Amniotic epithelial cell (primary cell): ENCODE results near the gene VAV2.
A peak's percentile ranks its signal among the peaks of the same experiment; 100 is the strongest.

Experiments
- DNase-seq: peaks from one replicate; pipeline ENCODE4 v3.0.0-alpha.2; 2010; ENCODE audit warnings: low read depth

Gene VAV2

GRCh38 chr9:133850937-133851336 is 141.2 kb downstream of the VAV2 start:
- DNase-seq = no peak

GRCh38 chr9:133850161-133850560 is 142.0 kb downstream of the VAV2 start:
- no peak for DNase-seq

GRCh38 chr9:133849110-133849670 is 142.9 kb downstream of the VAV2 start:
- DNase-seq = no peak

- DNase-seq = no peak
Observed at GRCh38 chr9:133848471-133849109, 143.5 kb downstream of the VAV2 start.

GRCh38 chr9:133846483-133847090 is 145.5 kb downstream of the VAV2 start:
- DNase-seq = no peak

- DNase-seq = no peak
Observed at GRCh38 chr9:133845440-133845839, 146.7 kb downstream of the VAV2 start.

- DNase-seq = no peak
Observed at GRCh38 chr9:133844881-133845410, 147.2 kb downstream of the VAV2 start.

- DNase-seq = no peak
Observed at GRCh38 chr9:133844398-133844784, 147.7 kb downstream of the VAV2 start.

GRCh38 chr9:133843751-133844397 is 148.2 kb downstream of the VAV2 start:
- DNase-seq = no peak

- DNase-seq = no peak
Observed at GRCh38 chr9:133843250-133843649, 148.9 kb downstream of the VAV2 start.

- DNase-seq = no peak
Observed at GRCh38 chr9:133842721-133843227, 149.3 kb downstream of the VAV2 start.

- DNase-seq = no peak
Observed at GRCh38 chr9:133842174-133842573, 149.9 kb downstream of the VAV2 start.

GRCh38 chr9:133841167-133841812 is 150.8 kb downstream of the VAV2 start:
- no peak for DNase-seq

- peak; percentile 59 for DNase-seq
Observed at GRCh38 chr9:133839822-133840329, 152.2 kb downstream of the VAV2 start.

GRCh38 chr9:133838859-133839507 is 153.1 kb downstream of the VAV2 start:
- no peak for DNase-seq

- no peak for DNase-seq
Observed at GRCh38 chr9:133837627-133838597, 154.2 kb downstream of the VAV2 start.

- DNase-seq = no peak
Observed at GRCh38 chr9:133836818-133837217, 155.3 kb downstream of the VAV2 start.

- no peak for DNase-seq
Observed at GRCh38 chr9:133836001-133836758, 155.9 kb downstream of the VAV2 start.

- DNase-seq = no peak
Observed at GRCh38 chr9:133835262-133835901, 156.7 kb downstream of the VAV2 start.
